K562 (cell line): Measurements from ENCODE around the gene GIGYF2. TPM values are rescaled to one million over a fixed set of nuclear protein-coding genes. Genes with fewer than 3 reads are reported as not detected.
A peak's percentile ranks its signal among the peaks of the same experiment; 100 is the strongest.

ENCODE experiments used
- ATAC-seq: fragments of 200-7000 bp; cut with Tn5 transposase; 3 replicates; pipeline ENCODE4 v1.9.1; 2020; ENCODE audit warnings: moderate library complexity
- BruUV-seq: library from RNA; stranded (reverse); fragments of 400-500 nt; replicated peaks from 2 replicates; lab custom pipeline; 2021; lab: Mats Ljungman, UMichigan
- CTCF ChIA-PET: fragments of 300-600 bp; formaldehyde crosslinking; extraction: SDS; loops from one replicate; lab custom pipeline; 2021; ENCODE audit warnings: low intra/inter-chr PET ratio; lab: Yijun Ruan, JAX
- POLR2A ChIA-PET: fragments of 300-600, 350-650 bp; sonication (Branson Sonifier 250); formaldehyde crosslinking; extraction: SDS; loops from one replicate; lab custom pipeline; 2021; ENCODE audit warnings: antibody characterized with exemption, inconsistent platforms; lab: Yijun Ruan, JAX
- DNase-seq, 4 experiments: peaks; one replicate each; pipeline versions ENCODE4 v3.0.0 to v3.0.0-alpha.2; 2011 to 2018; ENCODE audit warnings: low spot score in 3 of 4, mixed read lengths in 3 of 4; ENCODE audit errors: extremely low read depth in 1 of 4
- FAIRE-seq: peaks from 2 replicates; lab custom pipeline; 2011; peaks lifted over from hg19 to GRCh38; lab: Jason Lieb, UNC
- H2AFZ ChIP-seq: 2 replicates; pipeline ENCODE4 v1.6.0; 2011; ENCODE audit warnings: low read depth, low read length, control low read depth, inconsistent platforms
- H3K27ac ChIP-seq: fragments of 200-600 bp; 3 replicates; pipeline ENCODE4 v1.8.0; 2011; ENCODE audit warnings: low read depth, mild to moderate bottlenecking, control low read depth, inconsistent platforms, low read length, moderate library complexity, mixed read lengths; ENCODE audit errors: extremely low read depth
- H3K27me3 ChIP-seq, 2 experiments: fragments of 300-600 bp in 1 of 2; 2 replicates in 1 of 2; 3 replicates in 1 of 2; pipeline versions ENCODE4 v1.6.0 to v1.8.0; 2011; ENCODE audit warnings: inconsistent platforms in 2 of 2, low read length in 2 of 2, mild to moderate bottlenecking in 1 of 2, mixed read lengths in 1 of 2, moderate library complexity in 1 of 2; ENCODE audit not compliant: control insufficient read depth in 2 of 2, insufficient read depth in 2 of 2
- H3K36me3 ChIP-seq: fragments of 300-600 bp; 3 replicates; pipeline ENCODE4 v1.8.0; 2011; ENCODE audit warnings: mild to moderate bottlenecking, low read length, inconsistent platforms; ENCODE audit not compliant: control insufficient read depth, insufficient read depth
- H3K4me1 ChIP-seq, 2 experiments: fragments of 200-600 bp in 1 of 2; replicated peaks in 1 of 2; 2 replicates in 1 of 2; 3 replicates in 1 of 2; pipeline versions ENCODE4 v1.5.1 to v1.8.0; 2011; ENCODE audit warnings: inconsistent platforms in 2 of 2, low read length in 2 of 2, mild to moderate bottlenecking in 1 of 2, mixed read lengths in 1 of 2, moderate library complexity in 1 of 2; ENCODE audit not compliant: control insufficient read depth in 2 of 2, insufficient read depth in 2 of 2
- H3K4me2 ChIP-seq: 2 replicates; pipeline ENCODE4 v1.6.1; 2011; ENCODE audit warnings: low read length, control low read depth, inconsistent platforms, mixed read lengths; ENCODE audit not compliant: insufficient read depth
- H3K4me3 ChIP-seq: fragments of 200-600 bp; sonication (generic), shearing (Covaris generic); 2 replicates; pipeline ENCODE4 v1.5.1; 2016; ENCODE audit warnings: control low read depth, inconsistent platforms
- H3K79me2 ChIP-seq: fragments of 200-600 bp; 3 replicates; pipeline ENCODE4 v1.8.0; 2011; ENCODE audit warnings: low read length, inconsistent platforms; ENCODE audit not compliant: control insufficient read depth, insufficient read depth
- H3K9ac ChIP-seq, 2 experiments: 2 replicates each; pipeline versions ENCODE4 v1.6.0 to v1.6.1; 2011; ENCODE audit warnings: low read depth in 2 of 2, low read length in 2 of 2, control low read depth in 1 of 2, inconsistent platforms in 1 of 2, mild to moderate bottlenecking in 1 of 2, mixed read lengths in 1 of 2; ENCODE audit not compliant: insufficient read depth in 1 of 2
- H3K9me1 ChIP-seq: one replicate; pipeline ENCODE4 v1.6.0; 2011; ENCODE audit warnings: inconsistent platforms, mild to moderate bottlenecking, low read length, moderate library complexity; ENCODE audit not compliant: control insufficient read depth, insufficient read depth
- H3K9me3 ChIP-seq: replicated peaks from 2 replicates; pipeline ENCODE4 v1.5.1; 2011; ENCODE audit warnings: low read depth, low read length, inconsistent platforms; ENCODE audit not compliant: control insufficient read depth, insufficient read depth
- H4K20me1 ChIP-seq: replicated peaks from 2 replicates; pipeline ENCODE4 v1.6.1; 2011; ENCODE audit warnings: low read length, inconsistent platforms, mixed read lengths; ENCODE audit not compliant: control insufficient read depth, insufficient read depth
- BCL6 ChIP-seq: fragments of 250-450 bp; sonication (Bioruptor Pico); IDR thresholded peaks from 2 replicates; pipeline ENCODE4 v1.4.0; 2020
- BHLHE40 ChIP-seq: IDR thresholded peaks from 2 replicates; pipeline ENCODE4 v1.6.1; 2011; ENCODE audit warnings: low read length, improper control_type of control experiment
- C11orf30 ChIP-seq: fragments of 450-650 bp; IDR thresholded peaks from 2 replicates; pipeline ENCODE4 v1.6.1; 2016; ENCODE audit warnings: low read depth, mild to moderate bottlenecking
- CBFA2T3 ChIP-seq: fragments of 450-650 bp; IDR thresholded peaks from 2 replicates; pipeline ENCODE4 v1.6.1; 2017
- CEBPB ChIP-seq: fragments of 450-650 bp; IDR thresholded peaks from 2 replicates; pipeline ENCODE4 v1.6.1; 2016; ENCODE audit warnings: missing genetic modification characterization, missing compliant biosample characterization
- ESRRA ChIP-seq: fragments of 450-650 bp; IDR thresholded peaks from 2 replicates; pipeline ENCODE4 v1.6.1; 2014; ENCODE audit warnings: low read depth, mild to moderate bottlenecking, moderate library complexity, borderline replicate concordance
- HNRNPLL ChIP-seq: fragments of 200-400 bp; formaldehyde crosslinking; IDR thresholded peaks from 2 replicates; pipeline ENCODE4 v1.6.1; 2017; ENCODE audit warnings: low read length, low read depth, mild to moderate bottlenecking; ENCODE audit not compliant: poor library complexity, severe bottlenecking
- HNRNPUL1 ChIP-seq: fragments of 200-400 bp; formaldehyde crosslinking; IDR thresholded peaks from 2 replicates; pipeline ENCODE4 v1.6.1; 2017; ENCODE audit warnings: low read length
- IRF9 ChIP-seq: fragments of 450-650 bp; IDR thresholded peaks from 2 replicates; pipeline ENCODE4 v1.6.1; 2016; ENCODE audit warnings: missing biosample characterization, missing genetic modification characterization
- MAFK ChIP-seq: IDR thresholded peaks from 2 replicates; pipeline ENCODE4 v1.6.1; 2011; ENCODE audit warnings: low read length, improper control_type of control experiment
- MIER1 ChIP-seq: fragments of 450-650 bp; IDR thresholded peaks from 2 replicates; pipeline ENCODE4 v1.6.1; 2016; ENCODE audit warnings: antibody characterized with exemption, mild to moderate bottlenecking, low read depth
- NFE2 ChIP-seq: IDR thresholded peaks from 2 replicates; pipeline ENCODE4 v1.6.1; 2014; ENCODE audit warnings: antibody characterized with exemption, low read depth
- SMARCE1 ChIP-seq: fragments of 450-650 bp; IDR thresholded peaks from 2 replicates; pipeline ENCODE4 v1.7.1; 2016; ENCODE audit warnings: mild to moderate bottlenecking
- SOX6 ChIP-seq: fragments of 450-650 bp; IDR thresholded peaks from 2 replicates; pipeline ENCODE4 v1.6.1; 2014; ENCODE audit warnings: mild to moderate bottlenecking
- SRSF3 ChIP-seq: fragments of 200-400 bp; formaldehyde crosslinking; IDR thresholded peaks from 2 replicates; pipeline ENCODE4 v1.6.1; 2016; ENCODE audit warnings: mild to moderate bottlenecking, low read length, moderate library complexity; ENCODE audit not compliant: insufficient read depth
- THAP12 ChIP-seq: fragments of 250-450 bp; sonication (Bioruptor Pico); IDR thresholded peaks from 2 replicates; pipeline ENCODE4 v1.9.0; 2021; ENCODE audit warnings: mild to moderate bottlenecking, inconsistent platforms
- XRCC3 ChIP-seq: fragments of 450-650 bp; IDR thresholded peaks from 2 replicates; pipeline ENCODE4 v1.6.1; 2017; ENCODE audit warnings: mild to moderate bottlenecking, moderate library complexity
- ZFX ChIP-seq: sonication (generic); formaldehyde crosslinking; IDR thresholded peaks from 2 replicates; pipeline ENCODE4 v1.8.0; 2022; ENCODE audit warnings: mild to moderate bottlenecking, missing genetic modification reagents, moderate library complexity
- ZNF143 ChIP-seq: sonication (generic); formaldehyde crosslinking; IDR thresholded peaks from 2 replicates; pipeline ENCODE4 v1.9.0; 2022; ENCODE audit warnings: mild to moderate bottlenecking, missing genetic modification reagents
- ZNF224 ChIP-seq: sonication (generic); formaldehyde crosslinking; IDR thresholded peaks from 2 replicates; pipeline ENCODE4 v1.8.0; 2022; ENCODE audit warnings: mild to moderate bottlenecking, missing genetic modification reagents
- ZNF24 ChIP-seq: fragments of 450-650 bp; IDR thresholded peaks from 2 replicates; pipeline ENCODE4 v1.6.1; 2016
- ZNF551 ChIP-seq: fragments of 250-450 bp; sonication (Bioruptor Pico); IDR thresholded peaks from 2 replicates; pipeline ENCODE4 v1.5.0; 2021; ENCODE audit warnings: mild to moderate bottlenecking, moderate library complexity
- WGBS: fragments of 100-300 bp; shearing (Covaris generic); methylation state at CpG from one replicate; pipeline ENCODE4 v1.1.6; 2016; ENCODE audit warnings: low coverage, mixed read lengths; ENCODE audit not compliant: insufficient coverage; ENCODE audit errors: missing lambda C conversion rate; 5-methylcytosine and 5-hydroxymethylcytosine counted together
- in situ Hi-C: fragments of 300-500 bp; cut with MboI; formaldehyde crosslinking; loops from 4 replicates; pipeline ENCODE4 v1.15.0; 2018; ENCODE audit warnings: inconsistent platforms, mixed read lengths
- intact Hi-C: fragments of 100-400 bp; cut with micrococcal nuclease; formaldehyde crosslinking; loops from 2 replicates; pipeline ENCODE4 v1.14.2; 2022
- polyA plus RNA-seq, 8 experiments: library from polyadenylated mRNA; depleted of rRNA in 4 of 8; stranded (reverse) in 5 of 8; unstranded in 3 of 8; fragments of >200 nt; fragmentation: Nextera tagmentation in 2 of 8; fragmentation: Illumina TruSeq in 1 of 8; extraction: Ambion mirVana in 2 of 8; extraction: Trizol in 1 of 8; gene quantifications; 2 replicates each; pipeline versions ENCODE4 v1.2.1 to v1.2.3, GENCODE V29; 2011 to 2014; ENCODE audit warnings: inconsistent platforms in 1 of 8, missing spikeins in 1 of 8
- total RNA-seq, 7 experiments: library from RNA; depleted of rRNA in 6 of 7; stranded (reverse); fragments of >200 nt in 6 of 7; fragmentation: Illumina TruSeq in 2 of 7; extraction: Trizol in 2 of 7; gene quantifications; 2 replicates each; pipeline versions ENCODE4 v1.2.1 to v1.2.3, GENCODE V29; 2011 to 2021; ENCODE audit warnings: low replicate concordance in 1 of 7
- TF ChIP-seq, protein P1 (sequence below): fragments of 250-450 bp; sonication (Bioruptor Pico); IDR thresholded peaks from 2 replicates; pipeline ENCODE4 v1.4.0; 2020

Gene GIGYF2
- total and polyA plus RNA-seq, 9 of the 15 experiments (the other 6 are each of a cell fraction or from before 2014, with no cell fraction given) = 12.7 to 52.7 (median 34.9) TPM

DNA sequence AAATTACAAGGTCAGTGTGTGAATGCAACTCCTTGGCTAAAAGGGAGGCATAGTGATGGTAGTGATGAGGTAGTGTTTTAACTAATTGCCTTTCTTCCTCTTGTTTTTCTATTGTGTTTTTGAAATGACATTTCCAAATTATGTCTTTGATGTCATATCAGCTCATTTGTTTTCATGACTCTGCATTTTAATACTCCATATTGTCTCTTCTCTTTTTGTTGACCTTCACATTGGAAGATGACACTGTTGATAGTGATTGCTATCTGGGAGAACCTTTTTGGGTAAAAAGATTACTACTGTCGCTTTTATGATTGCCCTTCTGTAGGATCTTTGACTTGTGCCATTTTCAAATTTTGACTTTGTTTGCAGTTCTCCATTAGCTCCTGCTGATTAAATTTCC, 3.0 kb downstream of the GIGYF2 start (continued):
- TF ChIP-seq THAP12 (CRISPR knock-in tag) (no peak), SOX6 (peak; percentile 90), BCL6 (CRISPR knock-in tag) (no peak), CBFA2T3 (no peak), C11orf30 (peak; percentile 93), CEBPB (tag) (no peak), ZNF143 (CRISPR knock-in tag) (no peak), SMARCE1 (0 out of 2 replicates have a peak, but pooled peaks have one; percentile 35), MIER1 (no peak), NFE2 (peak; percentile 68), ESRRA (peak; percentile 80)

DNA sequence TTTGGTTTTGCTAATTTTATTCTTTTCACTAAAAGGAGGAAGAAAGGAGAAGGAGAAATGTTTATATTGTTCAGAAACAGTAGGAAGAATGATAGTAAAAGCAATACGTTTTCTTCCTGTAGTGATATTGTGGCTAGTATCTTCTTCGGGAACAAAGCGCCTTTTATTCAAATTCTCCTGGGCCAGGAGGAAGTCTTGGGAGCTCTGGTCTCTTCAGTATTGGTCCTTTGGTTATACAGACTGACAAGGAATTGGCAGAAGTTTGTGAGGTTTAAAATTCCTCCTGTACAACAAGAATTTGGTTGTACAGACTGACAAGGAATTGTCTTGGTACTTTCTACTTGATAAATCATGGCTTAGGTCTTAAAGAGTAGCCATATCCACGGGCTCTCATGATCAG, 9.9 kb downstream of the GIGYF2 start:
- Histone ChIP-seq H3K4me2 (no peak overlapping the region), H3K9ac (no peak overlapping the region), H4K20me1 (no peaks in the 10 kb centered on the region), H3K36me3 (peaks cover 54% of the 10 kb centered on the region), H3K27ac (no peak overlapping the region), H3K9me3 (no peaks in the 10 kb centered on the region), H3K9me1 (no peaks in the 10 kb centered on the region), H3K4me3 (no peak overlapping the region), H3K4me1 (no peaks in the 10 kb centered on the region; a peak in 1 of 5 replicates), H2AFZ (no peak overlapping the region), H3K27me3 (no peaks in the 10 kb centered on the region), H3K79me2 (peaks cover 66% of the 10 kb centered on the region)
- in situ Hi-C loops (no loop called here), intact Hi-C loops (no loop called here)
- no peak for DNase-seq
- WGBS = 94% methylated on average over 4 of the region's 4 CpGs
- BruUV-seq = no TSS peak
- CTCF ChIA-PET = no interaction called here
- POLR2A ChIA-PET = interaction anchor here (0.6 kb wide), 1 partner anchor 500 kb away, joined by 3 read pairs; no protein-coding TSS in a partner anchor
- ATAC-seq = no peak
- FAIRE-seq = no peak
- no peak for TF ChIP-seq HNRNPUL1
- TF ChIP-seq ZNF24 = no peak
- TF ChIP-seq BHLHE40 = no peak
- TF ChIP-seq ZNF551 = no peak
- TF ChIP-seq ZFX = no peak
- no peak for TF ChIP-seq XRCC3
- TF ChIP-seq MAFK = no peak
- no peak for TF ChIP-seq SRSF3
- no peak for TF ChIP-seq HNRNPLL
- TF ChIP-seq ZNF224 (CRISPR knock-in tag) = no peak
- TF ChIP-seq IRF9 (tag) = no peak
- TF ChIP-seq, protein P1, sequence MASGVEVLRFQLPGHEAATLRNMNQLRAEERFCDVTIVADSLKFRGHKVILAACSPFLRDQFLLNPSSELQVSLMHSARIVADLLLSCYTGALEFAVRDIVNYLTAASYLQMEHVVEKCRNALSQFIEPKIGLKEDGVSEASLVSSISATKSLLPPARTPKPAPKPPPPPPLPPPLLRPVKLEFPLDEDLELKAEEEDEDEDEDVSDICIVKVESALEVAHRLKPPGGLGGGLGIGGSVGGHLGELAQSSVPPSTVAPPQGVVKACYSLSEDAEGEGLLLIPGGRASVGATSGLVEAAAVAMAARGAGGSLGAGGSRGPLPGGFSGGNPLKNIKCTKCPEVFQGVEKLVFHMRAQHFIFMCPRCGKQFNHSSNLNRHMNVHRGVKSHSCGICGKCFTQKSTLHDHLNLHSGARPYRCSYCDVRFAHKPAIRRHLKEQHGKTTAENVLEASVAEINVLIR (CRISPR knock-in tag) = no peak
